Astrocyte (in vitro differentiated cells and primary cell): ENCODE data around the gene SLC22A4. TPM values are rescaled to one million over a fixed set of nuclear protein-coding genes. Genes with fewer than 3 reads are reported as not detected.

Experiments
- DNase-seq: peaks from one replicate; pipeline ENCODE4 v3.0.0-alpha.2; 2010; ENCODE audit warnings: low read depth
- FAIRE-seq: peaks from 2 replicates; lab custom pipeline; 2011; peaks lifted over from hg19 to GRCh38; lab: Jason Lieb, UNC
- H2AFZ ChIP-seq: 2 replicates; pipeline ENCODE4 v1.6.0; 2012; ENCODE audit warnings: low read depth, low read length, inconsistent platforms
- H3K27ac ChIP-seq: 2 replicates; pipeline ENCODE4 v1.5.1; 2011; ENCODE audit warnings: low read depth, low read length, inconsistent platforms
- H3K27me3 ChIP-seq: 2 replicates; pipeline ENCODE4 v1.6.0; 2011; ENCODE audit warnings: low read length, inconsistent platforms; ENCODE audit not compliant: insufficient read depth
- H3K36me3 ChIP-seq: 2 replicates; pipeline ENCODE4 v1.5.1; 2011; ENCODE audit warnings: low read length, inconsistent platforms; ENCODE audit not compliant: insufficient read depth
- H3K4me1 ChIP-seq: 2 replicates; pipeline ENCODE4 v1.5.1; 2011; ENCODE audit warnings: low read length, inconsistent platforms; ENCODE audit not compliant: insufficient read depth
- H3K4me2 ChIP-seq: 2 replicates; pipeline ENCODE4 v1.6.0; 2012; ENCODE audit warnings: low read length, inconsistent platforms
- H3K4me3 ChIP-seq: 2 replicates; pipeline ENCODE4 v1.5.1; 2011; ENCODE audit warnings: low read depth, mild to moderate bottlenecking, low read length, inconsistent platforms; ENCODE audit not compliant: insufficient read depth
- H3K79me2 ChIP-seq: 2 replicates; pipeline ENCODE4 v1.6.0; 2012; ENCODE audit warnings: mild to moderate bottlenecking, low read length, inconsistent platforms; ENCODE audit not compliant: insufficient read depth
- H3K9ac ChIP-seq: 2 replicates; pipeline ENCODE4 v1.6.0; 2012; ENCODE audit warnings: mild to moderate bottlenecking, low read length, inconsistent platforms
- H3K9me3 ChIP-seq: 2 replicates; pipeline ENCODE4 v1.5.1; 2012; ENCODE audit warnings: low read depth, mild to moderate bottlenecking, low read length, inconsistent platforms; ENCODE audit not compliant: insufficient read depth
- H4K20me1 ChIP-seq: 2 replicates; pipeline ENCODE4 v1.6.0; 2012; ENCODE audit warnings: low read length, inconsistent platforms; ENCODE audit not compliant: insufficient read depth
- H3K27ac Mint-ChIP-seq: one replicate; pipeline ENCODE4 v1.8.0; 2021; ENCODE audit warnings: mild to moderate bottlenecking, mixed read lengths; ENCODE audit not compliant: unreplicated experiment
- H3K27me3 Mint-ChIP-seq: one replicate; pipeline ENCODE4 v1.8.0; 2021; ENCODE audit warnings: low read depth, mixed read lengths; ENCODE audit not compliant: unreplicated experiment
- H3K36me3 Mint-ChIP-seq: one replicate; pipeline ENCODE4 v1.8.0; 2021; ENCODE audit warnings: low read depth, mixed read lengths; ENCODE audit not compliant: unreplicated experiment
- H3K4me1 Mint-ChIP-seq: one replicate; pipeline ENCODE4 v1.8.0; 2021; ENCODE audit warnings: low read depth, mixed read lengths; ENCODE audit not compliant: unreplicated experiment
- H3K4me3 Mint-ChIP-seq: one replicate; pipeline ENCODE4 v1.8.0; 2021; ENCODE audit warnings: mild to moderate bottlenecking, moderate library complexity, mixed read lengths; ENCODE audit not compliant: unreplicated experiment
- H3K9me3 Mint-ChIP-seq: one replicate; pipeline ENCODE4 v1.8.0; 2021; ENCODE audit warnings: mild to moderate bottlenecking, mixed read lengths; ENCODE audit not compliant: unreplicated experiment
- CTCF ChIP-seq: IDR thresholded peaks from 2 replicates; pipeline ENCODE4 v1.5.1; 2011; ENCODE audit warnings: low read depth, mild to moderate bottlenecking, inconsistent platforms, low read length, moderate library complexity; ENCODE audit not compliant: insufficient read depth
- EZH2 ChIP-seq: IDR thresholded peaks from 2 replicates; pipeline ENCODE4 v1.6.1; 2012; ENCODE audit warnings: mild to moderate bottlenecking, low read length, inconsistent platforms; ENCODE audit not compliant: insufficient read depth
- total RNA-seq: library from RNA; stranded (reverse); gene quantifications from 2 replicates; pipeline ENCODE4 v1.2.1, GENCODE V29; 2021

Gene SLC22A4
- total RNA-seq, 1 donor from 2014 or later: 4.5 TPM

- Histone ChIP-seq H3K79me2 (no peaks in the 10 kb centered on the region), H3K4me2 (no peak overlapping the region), H3K36me3 (peaks cover 5% of the 10 kb centered on the region), H3K27me3 (no peaks in the 10 kb centered on the region), H3K4me1 (no peaks in the 10 kb centered on the region), H2AFZ (no peak overlapping the region), H3K9me3 (no peaks in the 10 kb centered on the region), H3K9ac (no peak overlapping the region), H4K20me1 (peaks cover 27% of the 10 kb centered on the region), H3K27ac (no peak overlapping the region), H3K4me3 (no peak overlapping the region)
- peaks cover 7% of the 10 kb centered on the region for H3K27me3 Mint-ChIP-seq
- DNase-seq: peak; percentile 31
- no peak for FAIRE-seq
- H3K4me3 Mint-ChIP-seq: no peak overlapping the region
- peaks cover 20% of the 10 kb centered on the region for H3K36me3 Mint-ChIP-seq
- TF ChIP-seq EZH2 (no peak), CTCF (no peak)
- H3K4me1 Mint-ChIP-seq: peaks cover 18% of the 10 kb centered on the region
- peaks cover 3% of the 10 kb centered on the region for H3K9me3 Mint-ChIP-seq
- H3K27ac Mint-ChIP-seq: no peak overlapping the region
Measured at GRCh38 chr5:132277256-132277655, 16.9 kb upstream of the SLC22A4 start.

- Histone ChIP-seq H3K4me3 (no peak overlapping the region), H3K4me1 (no peaks in the 10 kb centered on the region), H3K9ac (no peak overlapping the region), H4K20me1 (peaks cover 19% of the 10 kb centered on the region), H2AFZ (no peak overlapping the region), H3K4me2 (no peak overlapping the region), H3K79me2 (no peaks in the 10 kb centered on the region), H3K9me3 (no peaks in the 10 kb centered on the region), H3K27me3 (no peaks in the 10 kb centered on the region), H3K27ac (no peak overlapping the region), H3K36me3 (peaks cover 5% of the 10 kb centered on the region)
- FAIRE-seq: no peak
- DNase-seq: no peak
- peaks cover 3% of the 10 kb centered on the region for H3K9me3 Mint-ChIP-seq
- H3K4me3 Mint-ChIP-seq: no peak overlapping the region
- H3K27me3 Mint-ChIP-seq: peaks cover 7% of the 10 kb centered on the region
- H3K27ac Mint-ChIP-seq: no peak overlapping the region
- peaks cover 13% of the 10 kb centered on the region for H3K36me3 Mint-ChIP-seq
- peaks cover 13% of the 10 kb centered on the region for H3K4me1 Mint-ChIP-seq
- no peak for TF ChIP-seq EZH2
- TF ChIP-seq CTCF: no peak
Measured at GRCh38 chr5:132277971-132278853, 16.0 kb upstream of the SLC22A4 start.

- no peaks in the 10 kb centered on the region for H3K79me2 ChIP-seq
- no peaks in the 10 kb centered on the region for H3K36me3 ChIP-seq
- H3K9me3 ChIP-seq: no peaks in the 10 kb centered on the region
- no peak overlapping the region for H3K4me3 ChIP-seq
- peaks cover 4% of the 10 kb centered on the region for H4K20me1 ChIP-seq
- H3K4me3 Mint-ChIP-seq: no peak overlapping the region
- DNase-seq (no peak), FAIRE-seq (no peak)
- no peak overlapping the region for H3K27ac Mint-ChIP-seq
- H3K4me1 ChIP-seq: no peaks in the 10 kb centered on the region
- H3K27me3 ChIP-seq: no peaks in the 10 kb centered on the region
- peaks cover 10% of the 10 kb centered on the region for H3K36me3 Mint-ChIP-seq
- H3K4me2 ChIP-seq: no peak overlapping the region
- no peak overlapping the region for H3K9ac ChIP-seq
- H3K9me3 Mint-ChIP-seq: peaks cover 3% of the 10 kb centered on the region
- peaks cover 7% of the 10 kb centered on the region for H3K27me3 Mint-ChIP-seq
- peaks cover 12% of the 10 kb centered on the region for H3K4me1 Mint-ChIP-seq
- no peak for TF ChIP-seq CTCF
- TF ChIP-seq EZH2: no peak
- no peak overlapping the region for H3K27ac ChIP-seq
- H2AFZ ChIP-seq: no peak overlapping the region
Measured at GRCh38 chr5:132279801-132280200, 14.4 kb upstream of the SLC22A4 start.
